CD14-positive monocyte (primary cell): ENCODE measurements around the gene CHRNG. TPM values are rescaled to one million over a fixed set of nuclear protein-coding genes. Genes with fewer than 3 reads are reported as not detected.

Source experiments
- DNase-seq, 3 donors: peaks; one replicate each; pipeline ENCODE4 v3.0.0-alpha.2; 2011 to 2022
- H2AFZ ChIP-seq: 2 replicates; pipeline ENCODE4 v1.6.0; 2012; ENCODE audit warnings: mild to moderate bottlenecking, low read depth, low read length, inconsistent platforms; ENCODE audit not compliant: insufficient read depth, poor library complexity, severe bottlenecking
- H3K27ac ChIP-seq, 2 donors: 1 replicate in 1 of 2; 2 replicates in 1 of 2; pipeline ENCODE4 v1.5.1; 2012 to 2013; ENCODE audit warnings: low read length in 2 of 2, control low read depth in 1 of 2, inconsistent platforms in 1 of 2, low read depth in 1 of 2, mild to moderate bottlenecking in 1 of 2
- H3K27me3 ChIP-seq, 2 donors: one replicate each; pipeline versions ENCODE4 v1.6.0 to v1.6.1; 2011 to 2013; ENCODE audit warnings: low read length in 2 of 2; ENCODE audit not compliant: control insufficient read depth in 2 of 2, insufficient read depth in 2 of 2
- H3K36me3 ChIP-seq, 2 donors: replicated peaks in 1 of 2; 1 replicate in 1 of 2; 2 replicates in 1 of 2; pipeline versions ENCODE4 v1.5.1 to v1.6.1; 2012 to 2013; ENCODE audit warnings: low read length in 2 of 2, control low read depth in 1 of 2, inconsistent platforms in 1 of 2, mild to moderate bottlenecking in 1 of 2; ENCODE audit not compliant: insufficient read depth in 2 of 2, control insufficient read depth in 1 of 2
- H3K4me1 ChIP-seq, 2 donors: 1 replicate in 1 of 2; 2 replicates in 1 of 2; pipeline versions ENCODE4 v1.5.1 to v1.6.1; 2012 to 2013; ENCODE audit warnings: low read length in 2 of 2, control low read depth in 1 of 2, inconsistent platforms in 1 of 2, mild to moderate bottlenecking in 1 of 2, moderate library complexity in 1 of 2; ENCODE audit not compliant: insufficient read depth in 2 of 2, control insufficient read depth in 1 of 2
- H3K4me2 ChIP-seq: replicated peaks from 2 replicates; pipeline ENCODE3; 2012; ENCODE audit warnings: low read length, moderate library complexity, mild to moderate bottlenecking; ENCODE audit not compliant: poor library complexity, severe bottlenecking; ENCODE audit errors: extremely low read depth
- H3K4me3 ChIP-seq, 3 experiments: fragments of 200-600 bp in 1 of 3; sonication (generic) in 1 of 3; replicated peaks in 1 of 3; 1 replicate in 2 of 3; 2 replicates in 1 of 3; pipeline ENCODE4 v1.5.1; 2011 to 2013; ENCODE audit warnings: low read length in 3 of 3, mild to moderate bottlenecking in 3 of 3, control low read depth in 2 of 3, low read depth in 2 of 3, inconsistent platforms in 1 of 3, moderate library complexity in 1 of 3
- H3K79me2 ChIP-seq: 2 replicates; pipeline ENCODE4 v1.6.0; 2012; ENCODE audit warnings: mild to moderate bottlenecking, control low read depth, inconsistent platforms, low read length, moderate library complexity; ENCODE audit not compliant: insufficient read depth
- H3K9ac ChIP-seq: 2 replicates; pipeline ENCODE4 v1.6.0; 2017; ENCODE audit warnings: low read length, mild to moderate bottlenecking; ENCODE audit not compliant: insufficient read depth, poor library complexity, severe bottlenecking
- H3K9me3 ChIP-seq, 2 donors: replicated peaks in 1 of 2; 1 replicate in 1 of 2; 2 replicates in 1 of 2; pipeline versions ENCODE4 v1.5.1 to v1.6.1; 2012 to 2013; ENCODE audit warnings: low read length in 2 of 2, control low read depth in 1 of 2; ENCODE audit not compliant: control insufficient read depth in 1 of 2, insufficient read depth in 1 of 2
- H4K20me1 ChIP-seq: 2 replicates; pipeline ENCODE4 v1.6.0; 2012; ENCODE audit warnings: mild to moderate bottlenecking, low read length, control low read depth, moderate library complexity; ENCODE audit not compliant: insufficient read depth
- H3K27ac Mint-ChIP-seq, 7 donors: one replicate each; pipeline ENCODE4 v1.8.0; 2020; ENCODE audit warnings: mild to moderate bottlenecking in 7 of 7, mixed read lengths in 7 of 7, moderate library complexity in 6 of 7, inconsistent platforms in 2 of 7
- H3K27me3 Mint-ChIP-seq, 3 donors: one replicate each; pipeline ENCODE4 v1.8.0; 2021 to 2022; ENCODE audit warnings: low read depth in 3 of 3, mild to moderate bottlenecking in 3 of 3, mixed read lengths in 3 of 3, moderate library complexity in 3 of 3, inconsistent platforms in 1 of 3
- H3K36me3 Mint-ChIP-seq, 2 donors: one replicate each; pipeline ENCODE4 v1.8.0; 2020; ENCODE audit warnings: mixed read lengths in 2 of 2, inconsistent platforms in 1 of 2, mild to moderate bottlenecking in 1 of 2
- H3K4me1 Mint-ChIP-seq: one replicate; pipeline ENCODE4 v1.8.0; 2020; ENCODE audit warnings: mild to moderate bottlenecking, mixed read lengths
- H3K4me3 Mint-ChIP-seq, 2 donors: one replicate each; pipeline ENCODE4 v1.8.0; 2020; ENCODE audit warnings: mild to moderate bottlenecking in 2 of 2, mixed read lengths in 2 of 2, moderate library complexity in 1 of 2
- H3K9me3 Mint-ChIP-seq, 7 donors: one replicate each; pipeline ENCODE4 v1.8.0; 2020 to 2022; ENCODE audit warnings: mixed read lengths in 7 of 7, mild to moderate bottlenecking in 6 of 7, moderate library complexity in 6 of 7, inconsistent platforms in 2 of 7
- CTCF ChIP-seq: fragments of 200-600 bp; IDR thresholded peaks from one replicate; pipeline ENCODE4 v1.8.0; 2022; ENCODE audit warnings: antibody characterized with exemption, mild to moderate bottlenecking
- WGBS: methylation state at CpG from one replicate; pipeline ENCODE4 v1.1.5; 2013; ENCODE audit warnings: missing lambda C conversion rate; ENCODE audit not compliant: insufficient coverage; 5-methylcytosine and 5-hydroxymethylcytosine counted together
- intact Hi-C, 2 donors: fragments of 100-400 bp; cut with micrococcal nuclease; formaldehyde crosslinking; loops; one replicate each; pipeline versions ENCODE4 v1.15.0 to v1.15.1; 2023
- polyA plus RNA-seq, 3 donors: library from polyadenylated mRNA; depleted of rRNA in 1 of 3; unstranded in 2 of 3; stranded (reverse) in 1 of 3; fragments of 300-500 nt in 2 of 3; fragments of >200 nt in 1 of 3; fragmentation: Illumina TruSeq in 2 of 3; gene quantifications; 1 replicate in 2 of 3; 2 replicates in 1 of 3; pipeline ENCODE4 v1.2.3, GENCODE V29; 2012 to 2021

CHRNG gene
- polyA plus RNA-seq, 3 donors: not detected

- peaks cover 35 to 64% (median 47%) of the 10 kb centered on the region in 3 donors for H3K27me3 Mint-ChIP-seq
- H3K4me3 ChIP-seq: peak overlapping the region in 1 of 3 experiments; percentile 51
- 6% methylated on average over 66 of the region's 66 CpGs for WGBS
- H3K9me3 Mint-ChIP-seq: peaks cover 0 to 6% (median 0%) of the 10 kb centered on the region in 7 donors
- H2AFZ ChIP-seq: peak overlapping the region; percentile 67
- no peak overlapping the region for H3K27ac ChIP-seq
- intact Hi-C loops: no loop called here
- peaks cover 24 to 56% of the 10 kb centered on the region in 2 donors for H3K27me3 ChIP-seq
- peak; percentile 97 for TF ChIP-seq CTCF
- peak overlapping the region; percentile 68 for H3K4me2 ChIP-seq
- peaks cover 4 to 21% of the 10 kb centered on the region in 2 donors for H3K4me1 ChIP-seq
- H3K27ac Mint-ChIP-seq: no peak overlapping the region
- H3K79me2 ChIP-seq: no peaks in the 10 kb centered on the region
- H3K9me3 ChIP-seq: peaks cover 0 to 5% of the 10 kb centered on the region in 2 donors
- peaks cover 0 to 2% of the 10 kb centered on the region in 2 donors for H3K36me3 Mint-ChIP-seq
- H3K9ac ChIP-seq: no peak overlapping the region
- H3K4me1 Mint-ChIP-seq: peaks cover 10% of the 10 kb centered on the region
- no peaks in the 10 kb centered on the region for H3K36me3 ChIP-seq
- peak overlapping the region in 1 of 2 donors; percentile 74 for H3K4me3 Mint-ChIP-seq
- H4K20me1 ChIP-seq: no peaks in the 10 kb centered on the region
- peak; percentile 21 to 52 (median 26) for DNase-seq
Observed at GRCh38 chr2:232521959-232522622, 17.4 kb upstream of the CHRNG start.

- peak overlapping the region in 1 of 3 experiments; percentile 51 for H3K4me3 ChIP-seq
- no peak for TF ChIP-seq CTCF
- peaks cover 10% of the 10 kb centered on the region for H3K4me1 Mint-ChIP-seq
- peaks cover 0 to 6% (median 0%) of the 10 kb centered on the region in 7 donors for H3K9me3 Mint-ChIP-seq
- H3K9ac ChIP-seq: no peak overlapping the region
- H3K4me3 Mint-ChIP-seq: peak overlapping the region in 1 of 2 donors; percentile 77
- no peaks in the 10 kb centered on the region for H3K79me2 ChIP-seq
- H3K27ac Mint-ChIP-seq: no peak overlapping the region
- no peak overlapping the region for H3K27ac ChIP-seq
- peaks cover 36 to 66% (median 47%) of the 10 kb centered on the region in 3 donors for H3K27me3 Mint-ChIP-seq
- H3K4me1 ChIP-seq: peaks cover 4 to 21% of the 10 kb centered on the region in 2 donors
- peak overlapping the region; percentile 68 for H3K4me2 ChIP-seq
- H3K9me3 ChIP-seq: peaks cover 0 to 5% of the 10 kb centered on the region in 2 donors
- H3K36me3 ChIP-seq: no peaks in the 10 kb centered on the region
- peaks cover 0 to 2% of the 10 kb centered on the region in 2 donors for H3K36me3 Mint-ChIP-seq
- no peaks in the 10 kb centered on the region for H4K20me1 ChIP-seq
- DNase-seq: no peak
- intact Hi-C loops: no loop called here
- 22% methylated on average over 38 of the region's 46 CpGs for WGBS
- H3K27me3 ChIP-seq: peaks cover 24 to 56% of the 10 kb centered on the region in 2 donors
- peak overlapping the region; percentile 67 for H2AFZ ChIP-seq
Observed at GRCh38 chr2:232522623-232523401, 16.7 kb upstream of the CHRNG start.
